AG04450 (cell line): ENCODE results near the gene EME1. TPM values are rescaled to one million over a fixed set of nuclear protein-coding genes. Genes with fewer than 3 reads are reported as not detected.

Source experiments
- CTCF ChIA-PET: fragments of 300-600, 350-600 bp; formaldehyde crosslinking; extraction: SDS; loops from one replicate; lab custom pipeline; 2022; ENCODE audit warnings: antibody characterized with exemption, inconsistent platforms; lab: Charles Lee
- POLR2A ChIA-PET: fragments of 350-600 bp; formaldehyde crosslinking; extraction: SDS; loops from one replicate; lab custom pipeline; 2021; ENCODE audit warnings: antibody characterized with exemption, inconsistent platforms; lab: Yijun Ruan, JAX
- DNase-seq: peaks from one replicate; pipeline ENCODE4 v3.0.0-alpha.2; 2011; ENCODE audit warnings: low read depth, low spot score
- H3K27ac ChIP-seq: one replicate; pipeline ENCODE4 v1.5.1; 2012; ENCODE audit warnings: low read depth, low read length, control low read depth
- H3K27me3 ChIP-seq: one replicate; pipeline ENCODE4 v1.6.0; 2012; ENCODE audit warnings: low read length; ENCODE audit not compliant: control insufficient read depth, insufficient read depth
- H3K4me3 ChIP-seq: 2 replicates; pipeline ENCODE4 v1.5.1; 2011; ENCODE audit warnings: mild to moderate bottlenecking, low read depth, low read length, control low read depth
- H3K9me3 ChIP-seq: 2 replicates; pipeline ENCODE4 v1.5.1; 2012; ENCODE audit warnings: low read length; ENCODE audit not compliant: control insufficient read depth, insufficient read depth
- polyA plus RNA-seq: library from polyadenylated mRNA; depleted of rRNA; stranded (reverse); fragments of >200 nt; gene quantifications from 2 replicates; pipeline ENCODE4 v1.2.3, GENCODE V29; 2011
- TF ChIP-seq, protein P1 (sequence below): IDR thresholded peaks from 2 replicates; pipeline ENCODE4 v1.5.1; 2011; ENCODE audit warnings: low read depth, low read length, control low read depth, inconsistent platforms

The EME1 gene
- polyA plus RNA-seq, 1 experiment: 2.5 TPM

DNA sequence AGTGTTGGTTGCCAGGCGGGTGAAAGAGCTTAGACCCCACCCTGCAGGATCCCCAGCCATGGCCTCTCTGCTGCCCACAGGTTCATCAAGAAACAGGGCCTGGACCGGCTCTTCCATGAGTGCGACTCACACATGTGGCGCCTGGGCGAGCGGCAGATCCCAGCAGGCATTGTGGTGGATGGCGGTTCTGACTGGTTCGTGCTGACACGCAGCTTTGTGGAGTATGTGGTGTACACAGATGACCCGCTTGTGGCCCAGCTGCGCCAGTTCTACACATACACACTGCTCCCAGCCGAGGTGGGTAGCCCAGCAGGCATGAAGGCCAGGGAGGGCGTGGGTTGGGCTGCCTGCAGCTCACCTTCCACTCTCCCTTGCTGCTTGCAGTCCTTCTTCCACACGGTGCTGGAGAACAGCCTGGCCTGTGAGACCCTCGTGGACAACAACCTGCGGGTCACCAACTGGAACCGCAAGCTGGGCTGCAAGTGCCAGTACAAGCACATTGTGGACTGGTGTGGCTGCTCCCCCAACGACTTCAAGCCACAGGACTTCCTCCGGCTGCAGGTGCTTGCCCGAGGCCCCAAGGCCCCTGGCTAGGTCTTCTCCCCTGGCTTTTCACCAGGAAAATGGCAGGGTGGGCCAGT is 17.2 kb upstream of the EME1 start:
- CTCF ChIA-PET: no interaction called here

GRCh38 chr17:50356418-50356817 is 16.6 kb upstream of the EME1 start:
- DNase-seq: no peak
- no peaks in the 10 kb centered on the region; the same call in 1 of the 2 replicates for H3K9me3 ChIP-seq
- H3K27me3 ChIP-seq: no peaks in the 10 kb centered on the region
- POLR2A ChIA-PET: no interaction called here
- CTCF ChIA-PET: no interaction called here
- H3K27ac ChIP-seq: no peak overlapping the region
- TF ChIP-seq, protein P1, sequence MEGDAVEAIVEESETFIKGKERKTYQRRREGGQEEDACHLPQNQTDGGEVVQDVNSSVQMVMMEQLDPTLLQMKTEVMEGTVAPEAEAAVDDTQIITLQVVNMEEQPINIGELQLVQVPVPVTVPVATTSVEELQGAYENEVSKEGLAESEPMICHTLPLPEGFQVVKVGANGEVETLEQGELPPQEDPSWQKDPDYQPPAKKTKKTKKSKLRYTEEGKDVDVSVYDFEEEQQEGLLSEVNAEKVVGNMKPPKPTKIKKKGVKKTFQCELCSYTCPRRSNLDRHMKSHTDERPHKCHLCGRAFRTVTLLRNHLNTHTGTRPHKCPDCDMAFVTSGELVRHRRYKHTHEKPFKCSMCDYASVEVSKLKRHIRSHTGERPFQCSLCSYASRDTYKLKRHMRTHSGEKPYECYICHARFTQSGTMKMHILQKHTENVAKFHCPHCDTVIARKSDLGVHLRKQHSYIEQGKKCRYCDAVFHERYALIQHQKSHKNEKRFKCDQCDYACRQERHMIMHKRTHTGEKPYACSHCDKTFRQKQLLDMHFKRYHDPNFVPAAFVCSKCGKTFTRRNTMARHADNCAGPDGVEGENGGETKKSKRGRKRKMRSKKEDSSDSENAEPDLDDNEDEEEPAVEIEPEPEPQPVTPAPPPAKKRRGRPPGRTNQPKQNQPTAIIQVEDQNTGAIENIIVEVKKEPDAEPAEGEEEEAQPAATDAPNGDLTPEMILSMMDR: no peak
- H3K4me3 ChIP-seq: no peak overlapping the region

More for the DNA sequence above, 17.2 kb upstream of the EME1 start:
- POLR2A ChIA-PET: no interaction called here
- TF ChIP-seq, protein P1: no peak
- H3K27me3 ChIP-seq: no peaks in the 10 kb centered on the region
- H3K4me3 ChIP-seq: no peak overlapping the region
- no peak overlapping the region for H3K27ac ChIP-seq
- no peaks in the 10 kb centered on the region; the same call in 1 of the 2 replicates for H3K9me3 ChIP-seq
- DNase-seq: no peak

DNA sequence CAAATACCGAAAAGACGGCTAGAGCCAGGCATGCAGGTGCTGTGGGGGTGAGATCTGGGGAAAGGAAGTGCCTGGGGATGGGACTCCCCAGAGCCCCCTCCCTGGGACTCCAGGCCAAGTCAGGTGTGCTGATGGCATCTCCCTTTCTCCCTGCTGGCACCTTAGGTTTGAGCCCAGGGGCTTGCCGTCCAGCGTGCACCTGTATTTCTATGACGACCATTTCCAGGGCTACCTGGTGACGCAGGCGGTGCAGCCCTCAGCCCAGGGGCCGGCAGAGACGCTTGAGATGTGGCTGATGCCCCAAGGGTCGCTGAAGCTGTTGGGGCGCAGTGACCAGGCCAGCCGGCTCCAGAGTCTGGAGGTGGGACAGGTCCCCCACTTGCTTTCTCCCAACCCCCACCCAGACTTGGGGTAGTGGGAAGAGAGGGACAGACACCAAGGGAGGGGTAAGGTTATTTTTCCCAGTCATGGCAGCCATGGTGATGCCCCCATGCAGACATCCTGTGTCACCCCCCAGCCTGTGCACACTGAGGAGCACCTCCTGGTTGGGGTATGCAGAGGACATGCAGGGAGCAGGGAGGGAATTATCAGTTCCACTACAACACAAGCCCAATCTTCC is 16.0 kb upstream of the EME1 start:
- TF ChIP-seq, protein P1: no peak
- no peaks in the 10 kb centered on the region; the same call in 1 of the 2 replicates for H3K9me3 ChIP-seq
- CTCF ChIA-PET: no interaction called here
- DNase-seq: no peak
- no peaks in the 10 kb centered on the region for H3K27me3 ChIP-seq
- H3K27ac ChIP-seq: no peak overlapping the region
- POLR2A ChIA-PET: no interaction called here
- H3K4me3 ChIP-seq: no peak overlapping the region

DNA sequence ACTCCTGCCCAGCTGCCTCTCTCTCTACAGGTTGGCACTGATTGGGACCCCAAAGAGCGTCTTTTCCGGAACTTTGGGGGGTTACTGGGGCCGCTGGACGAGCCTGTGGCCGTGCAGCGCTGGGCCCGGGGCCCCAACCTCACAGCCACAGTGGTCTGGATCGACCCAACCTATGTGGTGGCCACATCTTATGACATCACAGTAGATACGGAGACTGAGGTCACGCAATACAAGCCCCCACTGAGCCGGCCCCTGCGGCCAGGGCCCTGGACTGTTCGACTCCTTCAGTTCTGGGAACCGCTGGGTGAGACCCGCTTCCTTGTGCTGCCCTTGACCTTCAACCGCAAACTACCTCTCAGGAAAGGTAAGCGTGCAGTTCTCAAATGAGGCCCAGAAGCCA is 14.9 kb upstream of the EME1 start:
- Histone ChIP-seq H3K27me3 (no peaks in the 10 kb centered on the region), H3K9me3 (no peaks in the 10 kb centered on the region; the same call in 1 of the 2 replicates), H3K27ac (no peak overlapping the region), H3K4me3 (no peak overlapping the region)
- ChIA-PET POLR2A (no interaction called here), CTCF (no interaction called here)
- no peak for DNase-seq
- TF ChIP-seq, protein P1: no peak

DNA sequence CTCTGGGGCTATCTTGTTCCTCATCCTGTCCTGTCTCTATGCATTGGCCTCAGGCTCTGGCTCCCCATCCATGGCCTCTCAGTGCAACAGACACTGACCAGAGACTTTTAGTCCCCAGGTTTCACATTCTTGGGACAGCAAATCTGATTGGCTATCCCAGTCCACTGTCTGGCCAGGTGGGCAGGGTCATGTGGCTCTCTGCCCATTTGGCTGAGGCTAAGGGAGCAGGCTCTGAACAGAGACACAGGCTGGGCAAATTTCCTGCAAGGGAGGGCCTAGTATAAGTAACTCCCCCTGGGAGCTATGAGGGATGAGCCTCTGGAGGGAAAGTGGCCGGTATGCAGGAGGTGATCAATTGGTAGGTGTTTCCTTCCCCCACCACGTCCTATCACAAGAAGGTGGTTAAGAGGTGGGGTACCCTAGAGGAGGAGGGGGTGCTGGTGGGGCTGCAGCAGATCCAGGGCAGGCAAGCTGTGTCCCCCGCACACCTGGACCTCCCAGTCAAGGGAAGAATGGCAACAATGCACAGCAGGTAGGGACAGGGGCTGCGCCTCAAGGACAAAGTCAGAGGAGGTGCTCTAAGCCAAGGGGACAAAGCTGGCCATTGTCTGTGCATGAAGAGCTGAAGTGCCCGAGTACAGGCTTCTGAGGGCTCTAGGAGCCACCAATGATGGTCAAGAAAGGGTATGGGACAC is 13.9 kb upstream of the EME1 start:
- TF ChIP-seq, protein P1: no peak

More for the DNA sequence above, 13.9 kb upstream of the EME1 start:
- POLR2A ChIA-PET: interaction anchor here (0.7 to 1.1 kb wide), 2 partner anchors 13 to 159 kb away, joined by 3 to 10 read pairs; no protein-coding TSS in a partner anchor
- H3K4me3 ChIP-seq: no peak overlapping the region
- no peaks in the 10 kb centered on the region for H3K27me3 ChIP-seq
- DNase-seq: no peak
- CTCF ChIA-PET: no interaction called here
- H3K27ac ChIP-seq: no peak overlapping the region
- H3K9me3 ChIP-seq: no peaks in the 10 kb centered on the region; the same call in 1 of the 2 replicates
